Spleen (tissue), 7 donors: ENCODE measurements around the gene XRCC1.

ENCODE experiments used
- CTCF ChIP-seq, 11 experiments: fragments of 200-600 bp in 7 of 11; fragments of 450-650 bp in 4 of 11; sonication (generic) in 4 of 11; IDR thresholded peaks in 8 of 11; conservative IDR thresholded peaks in 3 of 11; 1 replicate in 7 of 11; 2 replicates in 4 of 11; pipeline versions ENCODE4 v1.4.0 to v1.8.0; 2016 to 2021; ENCODE audit warnings: antibody characterized with exemption in 11 of 11, inconsistent platforms in 4 of 11, mild to moderate bottlenecking in 1 of 11
- POLR2A ChIP-seq, 3 donors: fragments of 450-650 bp; IDR thresholded peaks; one replicate each; pipeline ENCODE4 v1.5.1; 2017; ENCODE audit warnings: antibody characterized with exemption in 3 of 3, mild to moderate bottlenecking in 1 of 3
- POLR2AphosphoS5 ChIP-seq, 3 donors: sonication (generic); formaldehyde crosslinking; IDR thresholded peaks; one replicate each; pipeline ENCODE4 v1.5.1; 2017; ENCODE audit warnings: antibody characterized with exemption in 3 of 3
- donor health status: DM: no; HTN: no; CAD: no; lungs with moderate emphysema.
- donor health status: DM: no; HTN: no; CAD: no.
- donor health status: DM: no; HTN: no; CAD: no.

GRCh38 chr19:43541920-43542650 lies 33.2 kb downstream of the XRCC1 start:
- TF ChIP-seq POLR2A (IDR thresholded peaks at IDR 0.05) (no peak), POLR2AphosphoS5 (IDR thresholded peaks at IDR 0.05) (no peak), CTCF (IDR thresholded peaks at IDR 0.05 in 8 of 11, conservative IDR thresholded peaks at IDR 0.05 in 3 of 11) (no peak)
